HepG2 (cell line): Measurements from ENCODE around the gene CREB3. TPM values are rescaled to one million over a fixed set of nuclear protein-coding genes. Genes with fewer than 3 reads are reported as not detected.

Source experiments
- ATAC-seq: fragments of 200-7000 bp; cut with Tn5 transposase; 3 replicates; pipeline ENCODE4 v1.9.1; 2020; ENCODE audit warnings: mild to moderate bottlenecking, moderate library complexity
- BruUV-seq: library from RNA; stranded (reverse); fragments of 400-500 nt; replicated peaks from 2 replicates; lab custom pipeline; 2021; lab: Mats Ljungman, UMichigan
- CTCF ChIA-PET: fragments of 300-600 bp; formaldehyde crosslinking; extraction: SDS; loops from one replicate; lab custom pipeline; 2021; ENCODE audit warnings: low total read pairs, inconsistent platforms, low intra/inter-chr PET ratio; lab: Yijun Ruan, JAX
- POLR2A ChIA-PET: fragments of 350-600 bp; sonication (Branson Sonifier 250); formaldehyde crosslinking; loops from one replicate; lab custom pipeline; 2020; ENCODE audit warnings: antibody characterized with exemption, inconsistent platforms; lab: Yijun Ruan, JAX
- DNase-seq: peaks from one replicate; pipeline ENCODE4 v3.0.0-alpha.2; 2015; ENCODE audit warnings: low spot score
- FAIRE-seq: peaks from 3 replicates; lab custom pipeline; 2011; peaks lifted over from hg19 to GRCh38; lab: Jason Lieb, UNC
- H2AFZ ChIP-seq: one replicate; pipeline ENCODE4 v1.6.1; 2011; ENCODE audit warnings: low read length, inconsistent platforms
- H3K27ac ChIP-seq: fragments of 300-600 bp; 3 replicates; pipeline ENCODE4 v1.8.0; 2011; ENCODE audit warnings: mixed run types, mild to moderate bottlenecking, mixed read lengths, low read length, inconsistent platforms; ENCODE audit not compliant: insufficient read depth; ENCODE audit errors: extremely low read length
- H3K27me3 ChIP-seq, 2 experiments: fragments of 200-600 bp in 1 of 2; 2 replicates in 1 of 2; 3 replicates in 1 of 2; pipeline versions ENCODE4 v1.6.0 to v1.8.0; 2011; ENCODE audit warnings: low read length in 2 of 2, mild to moderate bottlenecking in 2 of 2, moderate library complexity in 2 of 2, inconsistent platforms in 1 of 2; ENCODE audit not compliant: insufficient read depth in 2 of 2, control insufficient read depth in 1 of 2
- H3K36me3 ChIP-seq, 2 experiments: fragments of 200-600 bp in 1 of 2; replicated peaks in 1 of 2; 2 replicates in 1 of 2; 3 replicates in 1 of 2; pipeline versions ENCODE4 v1.5.1 to v1.8.0; 2011; ENCODE audit warnings: low read length in 2 of 2, inconsistent platforms in 1 of 2; ENCODE audit not compliant: insufficient read depth in 2 of 2, control insufficient read depth in 1 of 2
- H3K4me1 ChIP-seq: 2 replicates; pipeline ENCODE4 v1.5.1; 2012; ENCODE audit warnings: low read length, inconsistent platforms; ENCODE audit not compliant: insufficient read depth
- H3K4me2 ChIP-seq: 2 replicates; pipeline ENCODE4 v1.6.0; 2011; ENCODE audit warnings: low read depth, low read length, inconsistent platforms
- H3K4me3 ChIP-seq, 3 experiments: fragments of 200-600 bp in 1 of 3; sonication (generic), shearing (Covaris generic) in 1 of 3; replicated peaks in 1 of 3; 2 replicates each; pipeline ENCODE4 v1.5.1; 2011 to 2016; ENCODE audit warnings: low read length in 3 of 3, inconsistent platforms in 2 of 3, low read depth in 2 of 3, mild to moderate bottlenecking in 2 of 3, control low read depth in 1 of 3, mixed read lengths in 1 of 3; ENCODE audit not compliant: insufficient read depth in 1 of 3
- H3K79me2 ChIP-seq: one replicate; pipeline ENCODE4 v1.6.1; 2011; ENCODE audit warnings: low read length, inconsistent platforms; ENCODE audit not compliant: insufficient read depth
- H3K9ac ChIP-seq: 2 replicates; pipeline ENCODE4 v1.6.0; 2011; ENCODE audit warnings: mild to moderate bottlenecking, low read depth, low read length, inconsistent platforms; ENCODE audit not compliant: insufficient read depth
- H3K9me3 ChIP-seq: 2 replicates; pipeline ENCODE4 v1.5.1; 2012; ENCODE audit warnings: mild to moderate bottlenecking, low read length
- H4K20me1 ChIP-seq: 2 replicates; pipeline ENCODE4 v1.6.0; 2011; ENCODE audit warnings: inconsistent platforms, mild to moderate bottlenecking, low read length, moderate library complexity; ENCODE audit not compliant: insufficient read depth
- ARNT2 ChIP-seq: sonication (generic); formaldehyde crosslinking; IDR thresholded peaks from 2 replicates; pipeline ENCODE4 v1.8.0; 2022; ENCODE audit warnings: mild to moderate bottlenecking, low read depth, missing genetic modification reagents, moderate library complexity
- CAMTA2 ChIP-seq: sonication (generic); formaldehyde crosslinking; IDR thresholded peaks from 2 replicates; pipeline ENCODE4 v1.4.0; 2020; ENCODE audit warnings: mild to moderate bottlenecking, missing genetic modification reagents, borderline replicate concordance
- ELF1 ChIP-seq: sonication (generic); formaldehyde crosslinking; IDR thresholded peaks from 2 replicates; pipeline ENCODE4 v1.4.0; 2020; ENCODE audit warnings: missing genetic modification reagents
- HDAC6 ChIP-seq: fragments of 200-600 bp; sonication (generic); IDR thresholded peaks from 2 replicates; pipeline ENCODE4 v1.7.0; 2017; ENCODE audit warnings: mild to moderate bottlenecking, antibody characterized with exemption, low read length, low read depth
- NR2F1 ChIP-seq, 2 experiments: fragments of 450-650 bp in 1 of 2; formaldehyde crosslinking in 1 of 2; IDR thresholded peaks; 2 replicates each; pipeline versions ENCODE4 v1.5.0 to v1.6.1; 2016 to 2020; ENCODE audit warnings: mild to moderate bottlenecking in 1 of 2, missing compliant biosample characterization in 1 of 2, missing genetic modification reagents in 1 of 2, moderate library complexity in 1 of 2
- PHF20 ChIP-seq: sonication (generic); formaldehyde crosslinking; IDR thresholded peaks from 2 replicates; pipeline ENCODE4 v1.5.0; 2020; ENCODE audit warnings: mild to moderate bottlenecking, missing genetic modification reagents
- SALL2 ChIP-seq: sonication (generic); formaldehyde crosslinking; IDR thresholded peaks from 2 replicates; pipeline ENCODE4 v1.8.1; 2023; ENCODE audit warnings: mild to moderate bottlenecking, missing genetic modification reagents, inconsistent platforms
- TFE3 ChIP-seq: IDR thresholded peaks from 2 replicates; pipeline ENCODE4 v1.6.1; 2016
- THRA ChIP-seq: sonication (generic); formaldehyde crosslinking; IDR thresholded peaks from 2 replicates; pipeline ENCODE4 v1.4.0; 2020; ENCODE audit warnings: missing genetic modification reagents, borderline replicate concordance
- ZBTB39 ChIP-seq: sonication (generic); formaldehyde crosslinking; IDR thresholded peaks from 2 replicates; pipeline ENCODE4 v1.5.0; 2020; ENCODE audit warnings: missing genetic modification reagents
- ZBTB7A ChIP-seq: sonication (generic); formaldehyde crosslinking; IDR thresholded peaks from 2 replicates; pipeline ENCODE4 v1.8.0; 2022; ENCODE audit warnings: mild to moderate bottlenecking, missing genetic modification reagents
- ZFP62 ChIP-seq: sonication (generic); formaldehyde crosslinking; IDR thresholded peaks from 2 replicates; pipeline ENCODE4 v1.4.0; 2020; ENCODE audit warnings: missing genetic modification reagents
- ZNF234 ChIP-seq: sonication (generic); formaldehyde crosslinking; conservative IDR thresholded peaks from 2 replicates; pipeline ENCODE4 v1.5.1; 2020; ENCODE audit warnings: mild to moderate bottlenecking, missing genetic modification reagents
- ZNF274 ChIP-seq: sonication (generic); formaldehyde crosslinking; IDR thresholded peaks from 2 replicates; pipeline ENCODE4 v1.5.1; 2020; ENCODE audit warnings: mild to moderate bottlenecking, missing genetic modification reagents
- ZNF383 ChIP-seq: sonication (generic); formaldehyde crosslinking; IDR thresholded peaks from 2 replicates; pipeline ENCODE4 v1.4.0; 2020; ENCODE audit warnings: missing genetic modification reagents, mild to moderate bottlenecking, borderline replicate concordance
- ZNF589 ChIP-seq: sonication (generic); formaldehyde crosslinking; conservative IDR thresholded peaks from 2 replicates; pipeline ENCODE4 v1.8.0; 2022; ENCODE audit warnings: mild to moderate bottlenecking, moderate library complexity, missing genetic modification reagents
- ZNF619 ChIP-seq: sonication (generic); formaldehyde crosslinking; IDR thresholded peaks from 2 replicates; pipeline ENCODE4 v1.4.0; 2020; ENCODE audit warnings: mild to moderate bottlenecking, missing genetic modification reagents
- ZNF780A ChIP-seq: sonication (generic); formaldehyde crosslinking; IDR thresholded peaks from 2 replicates; pipeline ENCODE4 v1.8.0; 2022; ENCODE audit warnings: mild to moderate bottlenecking, missing genetic modification reagents, moderate library complexity
- ZNF782 ChIP-seq: sonication (generic); formaldehyde crosslinking; IDR thresholded peaks from 2 replicates; pipeline ENCODE4 v1.4.0; 2020; ENCODE audit warnings: missing genetic modification reagents, mild to moderate bottlenecking, borderline replicate concordance
- WGBS: methylation state at CpG from one replicate; pipeline ENCODE4 v1.1.6; 2017; ENCODE audit warnings: low lambda C conversion rate; 5-methylcytosine and 5-hydroxymethylcytosine counted together
- in situ Hi-C: cut with HindIII; loops from 2 replicates; pipeline ENCODE4 v1.10.0; 2017; ENCODE audit warnings: low pct_unique_long_range_greater_than_20kb; ENCODE audit not compliant: extremely low pct_ligation_motif_present
- intact Hi-C: fragments of 100-400 bp; cut with micrococcal nuclease; formaldehyde crosslinking; loops from one replicate; pipeline ENCODE4 v1.10.0; 2022; ENCODE audit not compliant: unreplicated experiment
- polyA plus RNA-seq, 8 experiments: library from polyadenylated mRNA; depleted of rRNA in 3 of 8; stranded (reverse) in 7 of 8; unstranded in 1 of 8; fragments of >200 nt; fragmentation: Illumina TruSeq in 4 of 8; extraction: Trizol in 4 of 8; gene quantifications; 2 replicates each; pipeline versions ENCODE4 v1.2.1 to v1.2.3, GENCODE V29; 2011 to 2016; ENCODE audit warnings: low read depth in 4 of 8, missing spikeins in 1 of 8, mixed read lengths in 1 of 8; ENCODE audit not compliant: insufficient read depth in 1 of 8
- total RNA-seq, 5 experiments: library from RNA; depleted of rRNA; stranded (reverse); fragments of >200 nt; fragmentation: Illumina TruSeq; extraction: Trizol; gene quantifications; 2 replicates each; pipeline ENCODE4 v1.2.3, GENCODE V29; 2016; ENCODE audit warnings: low read depth in 1 of 5

Gene CREB3
- total and polyA plus RNA-seq, 2 of the 13 experiments (the other 11 are each of a cell fraction or from before 2014, with no cell fraction given), result 11.1 to 34.2 TPM

GRCh38 chr9:35723908-35724307 lies 8.6 kb upstream of the CREB3 start (continued):
- TF ChIP-seq HDAC6 (no peak), ZBTB39 (CRISPR knock-in tag) (no peak), ELF1 (CRISPR knock-in tag) (no peak), CAMTA2 (CRISPR knock-in tag) (no peak), THRA (CRISPR knock-in tag) (no peak), ZNF383 (CRISPR knock-in tag) (no peak), ZNF274 (CRISPR knock-in tag) (no peak), ARNT2 (CRISPR knock-in tag) (no peak), PHF20 (CRISPR knock-in tag) (no peak), ZFP62 (no peak)

GRCh38 chr9:35725362-35725761 lies 7.1 kb upstream of the CREB3 start:
- DNase-seq (no peak), FAIRE-seq (no peak), ATAC-seq (no peak)
- in situ Hi-C loops (loop anchor here (5.0 kb wide), 1 partner anchor 58 kb away; the partner anchor contains the start of gene ARHGEF39), intact Hi-C loops (no loop called here)
- no TSS peak for BruUV-seq
- Histone ChIP-seq H3K9ac (no peak overlapping the region), H4K20me1 (peaks cover 24% of the 10 kb centered on the region), H3K4me3 (no peak overlapping the region), H3K4me1 (peaks cover 42% of the 10 kb centered on the region), H3K36me3 (peaks cover 27 to 58% of the 10 kb centered on the region in 2 experiments), H3K9me3 (no peaks in the 10 kb centered on the region), H3K27ac (no peak overlapping the region), H2AFZ (no peak overlapping the region), H3K27me3 (no peaks in the 10 kb centered on the region), H3K79me2 (peaks cover 39% of the 10 kb centered on the region), H3K4me2 (no peak overlapping the region)
- WGBS, result 95% methylated on average over 11 of the region's 11 CpGs
- POLR2A ChIA-PET, result no interaction called here
- CTCF ChIA-PET, result no interaction called here
- TF ChIP-seq ZNF589 (CRISPR knock-in tag) (no peak), TFE3 (CRISPR knock-in tag) (no peak), NR2F1 (CRISPR knock-in tag; IDR thresholded peaks at IDR 0.05) (no peak), ZNF780A (no peak), ZNF619 (CRISPR knock-in tag) (no peak), ZNF782 (CRISPR knock-in tag) (no peak), ZNF234 (no peak), ZBTB7A (CRISPR knock-in tag) (no peak), SALL2 (no peak)
